Mesothelial cell of epicardium (in vitro differentiated cells): ENCODE results near the gene NPPB. TPM values are rescaled to one million over a fixed set of nuclear protein-coding genes. Genes with fewer than 3 reads are reported as not detected.
A peak's percentile ranks its signal among the peaks of the same experiment; 100 is the strongest.

Source experiments
- DNase-seq, 2 experiments: peaks; one replicate each; pipeline ENCODE4 v3.0.0; 2021; ENCODE audit warnings: low spot score in 2 of 2; ENCODE audit not compliant: unreplicated experiment in 2 of 2
- H3K27ac Mint-ChIP-seq: 2 replicates; pipeline ENCODE4 v1.8.0; 2021; ENCODE audit warnings: mixed read lengths
- H3K27me3 Mint-ChIP-seq: 2 replicates; pipeline ENCODE4 v1.8.0; 2021; ENCODE audit warnings: low read depth, mixed read lengths
- H3K36me3 Mint-ChIP-seq: 2 replicates; pipeline ENCODE4 v1.8.0; 2021; ENCODE audit warnings: mixed read lengths
- H3K4me1 Mint-ChIP-seq: 2 replicates; pipeline ENCODE4 v1.8.0; 2021; ENCODE audit warnings: mixed read lengths
- H3K4me3 Mint-ChIP-seq: 2 replicates; pipeline ENCODE4 v1.8.0; 2021; ENCODE audit warnings: mild to moderate bottlenecking, moderate library complexity, mixed read lengths
- H3K9me3 Mint-ChIP-seq: 2 replicates; pipeline ENCODE4 v1.8.0; 2021; ENCODE audit warnings: mixed read lengths
- total RNA-seq: library from RNA; stranded (reverse); gene quantifications from 3 replicates; pipeline ENCODE4 v1.2.1, GENCODE V29; 2021
- TF ChIP-seq, protein P1 (sequence below): fragments of 200-600 bp; sonication (generic); IDR thresholded peaks from one replicate; pipeline ENCODE4 v1.5.0; 2021; ENCODE audit warnings: antibody characterized with exemption; ENCODE audit not compliant: unreplicated experiment

The NPPB gene
- total RNA-seq, 1 donor from 2014 or later: 1.3 TPM

GRCh38 chr1:11858968-11859871, 475 bp upstream of the NPPB start:
- peaks cover 66% of the 10 kb centered on the region for H3K27me3 Mint-ChIP-seq
- no peak overlapping the region for H3K27ac Mint-ChIP-seq
- H3K4me1 Mint-ChIP-seq: peaks cover 4% of the 10 kb centered on the region
- H3K9me3 Mint-ChIP-seq: no peaks in the 10 kb centered on the region
- no peaks in the 10 kb centered on the region for H3K36me3 Mint-ChIP-seq
- no peak overlapping the region for H3K4me3 Mint-ChIP-seq
- TF ChIP-seq, protein P1, sequence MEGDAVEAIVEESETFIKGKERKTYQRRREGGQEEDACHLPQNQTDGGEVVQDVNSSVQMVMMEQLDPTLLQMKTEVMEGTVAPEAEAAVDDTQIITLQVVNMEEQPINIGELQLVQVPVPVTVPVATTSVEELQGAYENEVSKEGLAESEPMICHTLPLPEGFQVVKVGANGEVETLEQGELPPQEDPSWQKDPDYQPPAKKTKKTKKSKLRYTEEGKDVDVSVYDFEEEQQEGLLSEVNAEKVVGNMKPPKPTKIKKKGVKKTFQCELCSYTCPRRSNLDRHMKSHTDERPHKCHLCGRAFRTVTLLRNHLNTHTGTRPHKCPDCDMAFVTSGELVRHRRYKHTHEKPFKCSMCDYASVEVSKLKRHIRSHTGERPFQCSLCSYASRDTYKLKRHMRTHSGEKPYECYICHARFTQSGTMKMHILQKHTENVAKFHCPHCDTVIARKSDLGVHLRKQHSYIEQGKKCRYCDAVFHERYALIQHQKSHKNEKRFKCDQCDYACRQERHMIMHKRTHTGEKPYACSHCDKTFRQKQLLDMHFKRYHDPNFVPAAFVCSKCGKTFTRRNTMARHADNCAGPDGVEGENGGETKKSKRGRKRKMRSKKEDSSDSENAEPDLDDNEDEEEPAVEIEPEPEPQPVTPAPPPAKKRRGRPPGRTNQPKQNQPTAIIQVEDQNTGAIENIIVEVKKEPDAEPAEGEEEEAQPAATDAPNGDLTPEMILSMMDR: peak; percentile 15
- DNase-seq: peak; percentile 81 to 95

- DNase-seq: no peak
- Mint-ChIP-seq H3K4me1 (peaks cover 4% of the 10 kb centered on the region), H3K9me3 (no peaks in the 10 kb centered on the region), H3K27me3 (peaks cover 67% of the 10 kb centered on the region), H3K4me3 (no peak overlapping the region), H3K36me3 (no peaks in the 10 kb centered on the region), H3K27ac (no peak overlapping the region)
- TF ChIP-seq, protein P1: no peak
Measured at GRCh38 chr1:11858158-11858557, 587 bp downstream of the NPPB start.

- TF ChIP-seq, protein P1: no peak
- no peak for DNase-seq
- H3K36me3 Mint-ChIP-seq: no peaks in the 10 kb centered on the region
- no peak overlapping the region for H3K4me3 Mint-ChIP-seq
- H3K27ac Mint-ChIP-seq: no peak overlapping the region
- peaks cover 65% of the 10 kb centered on the region for H3K27me3 Mint-ChIP-seq
- H3K4me1 Mint-ChIP-seq: peaks cover 4% of the 10 kb centered on the region
- H3K9me3 Mint-ChIP-seq: no peaks in the 10 kb centered on the region
Measured at GRCh38 chr1:11857164-11857851, 1.4 kb downstream of the NPPB start.

DNA sequence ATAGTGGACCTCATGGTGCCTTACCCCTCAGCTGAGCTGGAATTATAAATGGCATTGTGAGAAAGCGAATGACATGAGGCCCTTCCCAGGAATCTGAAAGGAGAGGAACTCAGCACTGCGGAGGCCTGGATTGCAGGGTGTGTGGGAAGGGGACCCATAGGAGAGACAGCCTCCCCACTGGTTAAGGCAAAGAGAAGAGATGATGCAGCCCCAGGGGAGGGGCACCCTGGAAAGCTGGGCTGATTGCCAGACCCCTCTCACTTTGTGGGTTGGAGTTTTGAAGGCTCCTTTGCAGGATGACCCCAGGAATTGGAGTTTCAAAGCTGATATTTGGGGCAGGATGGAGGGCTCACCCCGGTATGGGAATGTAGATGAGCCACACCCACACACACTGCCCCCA, 2.0 kb downstream of the NPPB start:
- TF ChIP-seq, protein P1: no peak
- Mint-ChIP-seq H3K27me3 (peaks cover 61% of the 10 kb centered on the region), H3K36me3 (no peaks in the 10 kb centered on the region), H3K27ac (no peak overlapping the region), H3K9me3 (no peaks in the 10 kb centered on the region), H3K4me1 (peaks cover 4% of the 10 kb centered on the region), H3K4me3 (no peak overlapping the region)
- DNase-seq: no peak

GRCh38 chr1:11855430-11855829, 3.3 kb downstream of the NPPB start:
- Mint-ChIP-seq H3K4me3 (no peak overlapping the region), H3K27ac (no peak overlapping the region), H3K4me1 (peaks cover 4% of the 10 kb centered on the region), H3K36me3 (no peaks in the 10 kb centered on the region), H3K9me3 (no peaks in the 10 kb centered on the region), H3K27me3 (peaks cover 55% of the 10 kb centered on the region)
- DNase-seq: no peak
- TF ChIP-seq, protein P1: no peak
